Measurements from ENCODE around the gene ADGRB3. TPM values are rescaled to one million over a fixed set of nuclear protein-coding genes. Genes with fewer than 3 reads are reported as not detected.

Gene ADGRB3
- total and polyA plus RNA-seq, 2 experiments from 2014 or later, result not detected

- Histone ChIP-seq H3K27me3 (replicated peaks; ENCODE audit: insufficient read depth) (no peaks in the 10 kb centered on the region), H3K27ac (no peak overlapping the region), H3K4me3 (no peak overlapping the region), H3K4me2 (ENCODE audit: unreplicated experiment) (no peak overlapping the region), H2AFZ (no peak overlapping the region), H3K9me2 (ENCODE audit: insufficient read depth) (no peaks in the 10 kb centered on the region), H3K36me3 (ENCODE audit: low read depth) (no peaks in the 10 kb centered on the region), H3K79me2 (ENCODE audit: insufficient read depth) (no peaks in the 10 kb centered on the region), H3K9me3 (ENCODE audit: low read depth) (no peaks in the 10 kb centered on the region), H3K9ac (no peak overlapping the region), H4K20me1 (ENCODE audit: insufficient read depth) (no peaks in the 10 kb centered on the region), H3F3A (ENCODE audit: insufficient read depth) (no peaks in the 10 kb centered on the region), H3K4me1 (ENCODE audit: insufficient read depth) (no peaks in the 10 kb centered on the region)
- in situ Hi-C loops (cut with MboI), result no loop called here
- WGBS, 2 experiments (ENCODE audit: low coverage in 1 of 2, low lambda C conversion rate in 2 of 2, missing lambda C conversion rate in 2 of 2), result 10 to 15% methylated on average over 2 of the region's 2 CpGs
- DNase-seq, result no peak
- TF ChIP-seq EZH2phosphoT487 (IDR thresholded peaks at IDR 0.05; ENCODE audit: insufficient read depth, low read depth), result no peak
- TF ChIP-seq EZH2 (IDR thresholded peaks at IDR 0.05; ENCODE audit: insufficient read depth, poor library complexity, severe bottlenecking), result no peak
Observed at GRCh38 chr6:69416776-69417175, 781.7 kb downstream of the ADGRB3 start.

GRCh38 chr6:69421269-69421668, 786.2 kb downstream of the ADGRB3 start:
- H3K36me3 ChIP-seq (ENCODE audit: low read depth), result no peaks in the 10 kb centered on the region
- no peaks in the 10 kb centered on the region for H3F3A ChIP-seq (ENCODE audit: insufficient read depth)
- H3K9me3 ChIP-seq (ENCODE audit: low read depth), result no peaks in the 10 kb centered on the region
- no peaks in the 10 kb centered on the region for H3K4me1 ChIP-seq (ENCODE audit: insufficient read depth)
- no peaks in the 10 kb centered on the region for H3K79me2 ChIP-seq (ENCODE audit: insufficient read depth)
- DNase-seq, result no peak
- in situ Hi-C loops (cut with MboI), result no loop called here
- no peak overlapping the region for H3K4me3 ChIP-seq
- H3K27ac ChIP-seq, result no peak overlapping the region
- H2AFZ ChIP-seq, result no peak overlapping the region
- no peaks in the 10 kb centered on the region for H3K27me3 ChIP-seq (replicated peaks; ENCODE audit: insufficient read depth)
- TF ChIP-seq EZH2phosphoT487 (IDR thresholded peaks at IDR 0.05; ENCODE audit: insufficient read depth, low read depth) (no peak), EZH2 (IDR thresholded peaks at IDR 0.05; ENCODE audit: insufficient read depth, poor library complexity, severe bottlenecking) (no peak)
- no peaks in the 10 kb centered on the region for H3K9me2 ChIP-seq (ENCODE audit: insufficient read depth)
- no peaks in the 10 kb centered on the region for H4K20me1 ChIP-seq (ENCODE audit: insufficient read depth)
- no peak overlapping the region for H3K4me2 ChIP-seq (ENCODE audit: unreplicated experiment)
- no peak overlapping the region for H3K9ac ChIP-seq

GRCh38 chr6:69422020-69422419, 786.9 kb downstream of the ADGRB3 start:
- Histone ChIP-seq H3K4me3 (no peak overlapping the region), H3K9ac (no peak overlapping the region), H3K27ac (no peak overlapping the region), H3K9me2 (ENCODE audit: insufficient read depth) (no peaks in the 10 kb centered on the region), H3K4me1 (ENCODE audit: insufficient read depth) (no peaks in the 10 kb centered on the region), H3K9me3 (ENCODE audit: low read depth) (no peaks in the 10 kb centered on the region), H3F3A (ENCODE audit: insufficient read depth) (no peaks in the 10 kb centered on the region), H2AFZ (no peak overlapping the region), H4K20me1 (ENCODE audit: insufficient read depth) (no peaks in the 10 kb centered on the region), H3K36me3 (ENCODE audit: low read depth) (no peaks in the 10 kb centered on the region), H3K4me2 (ENCODE audit: unreplicated experiment) (no peak overlapping the region), H3K27me3 (replicated peaks; ENCODE audit: insufficient read depth) (no peaks in the 10 kb centered on the region), H3K79me2 (ENCODE audit: insufficient read depth) (no peaks in the 10 kb centered on the region)
- WGBS, 2 experiments (ENCODE audit: low coverage in 1 of 2, low lambda C conversion rate in 2 of 2, missing lambda C conversion rate in 2 of 2), result 29 to 37% methylated on average over 1 of the region's 1 CpG
- TF ChIP-seq EZH2phosphoT487 (IDR thresholded peaks at IDR 0.05; ENCODE audit: insufficient read depth, low read depth) (no peak), EZH2 (IDR thresholded peaks at IDR 0.05; ENCODE audit: insufficient read depth, poor library complexity, severe bottlenecking) (no peak)
- in situ Hi-C loops (cut with MboI), result no loop called here
- no peak for DNase-seq

- Histone ChIP-seq H3K27ac (no peak overlapping the region), H3K4me1 (ENCODE audit: insufficient read depth) (no peaks in the 10 kb centered on the region), H3K4me3 (no peak overlapping the region), H3F3A (ENCODE audit: insufficient read depth) (no peaks in the 10 kb centered on the region), H3K36me3 (ENCODE audit: low read depth) (no peaks in the 10 kb centered on the region), H3K4me2 (ENCODE audit: unreplicated experiment) (no peak overlapping the region), H3K79me2 (ENCODE audit: insufficient read depth) (no peaks in the 10 kb centered on the region), H2AFZ (no peak overlapping the region), H4K20me1 (ENCODE audit: insufficient read depth) (no peaks in the 10 kb centered on the region), H3K9me2 (ENCODE audit: insufficient read depth) (no peaks in the 10 kb centered on the region), H3K9me3 (ENCODE audit: low read depth) (no peaks in the 10 kb centered on the region), H3K27me3 (replicated peaks; ENCODE audit: insufficient read depth) (no peaks in the 10 kb centered on the region), H3K9ac (no peak overlapping the region)
- no peak for DNase-seq
- 10 to 13% methylated on average over 3 of the region's 3 CpGs for WGBS, 2 experiments (ENCODE audit: low coverage in 1 of 2, low lambda C conversion rate in 2 of 2, missing lambda C conversion rate in 2 of 2)
- TF ChIP-seq EZH2 (IDR thresholded peaks at IDR 0.05; ENCODE audit: insufficient read depth, poor library complexity, severe bottlenecking) (no peak), EZH2phosphoT487 (IDR thresholded peaks at IDR 0.05; ENCODE audit: insufficient read depth, low read depth) (no peak)
- in situ Hi-C loops (cut with MboI), result no loop called here
Observed at GRCh38 chr6:69422475-69422874, 787.4 kb downstream of the ADGRB3 start.

- Histone ChIP-seq H2AFZ (no peak overlapping the region), H3K36me3 (ENCODE audit: low read depth) (no peaks in the 10 kb centered on the region), H3K79me2 (ENCODE audit: insufficient read depth) (no peaks in the 10 kb centered on the region), H3K4me2 (ENCODE audit: unreplicated experiment) (no peak overlapping the region), H3K9ac (no peak overlapping the region), H3K27ac (no peak overlapping the region), H3K4me1 (ENCODE audit: insufficient read depth) (no peaks in the 10 kb centered on the region), H3K27me3 (replicated peaks; ENCODE audit: insufficient read depth) (no peaks in the 10 kb centered on the region), H3K9me3 (ENCODE audit: low read depth) (no peaks in the 10 kb centered on the region), H3F3A (ENCODE audit: insufficient read depth) (no peaks in the 10 kb centered on the region), H4K20me1 (ENCODE audit: insufficient read depth) (no peaks in the 10 kb centered on the region), H3K4me3 (no peak overlapping the region), H3K9me2 (ENCODE audit: insufficient read depth) (no peaks in the 10 kb centered on the region)
- in situ Hi-C loops (cut with MboI), result no loop called here
- DNase-seq, result no peak
- TF ChIP-seq EZH2phosphoT487 (IDR thresholded peaks at IDR 0.05; ENCODE audit: insufficient read depth, low read depth) (no peak), EZH2 (IDR thresholded peaks at IDR 0.05; ENCODE audit: insufficient read depth, poor library complexity, severe bottlenecking) (no peak)
- 31 to 44% methylated on average over 3 of the region's 3 CpGs for WGBS, 2 experiments (ENCODE audit: low coverage in 1 of 2, low lambda C conversion rate in 2 of 2, missing lambda C conversion rate in 2 of 2)
Observed at GRCh38 chr6:69423785-69424184, 788.7 kb downstream of the ADGRB3 start.
